HG02642 (cell line): ENCODE results near the gene CD151.

Experiments
- ATAC-seq: cut with Tn5 transposase; IDR thresholded peaks from one replicate; pipeline ENCODE4 v1.9.1; 2021; ENCODE audit warnings: mild to moderate bottlenecking; ENCODE audit not compliant: unreplicated experiment, poor library complexity

The CD151 gene

DNA sequence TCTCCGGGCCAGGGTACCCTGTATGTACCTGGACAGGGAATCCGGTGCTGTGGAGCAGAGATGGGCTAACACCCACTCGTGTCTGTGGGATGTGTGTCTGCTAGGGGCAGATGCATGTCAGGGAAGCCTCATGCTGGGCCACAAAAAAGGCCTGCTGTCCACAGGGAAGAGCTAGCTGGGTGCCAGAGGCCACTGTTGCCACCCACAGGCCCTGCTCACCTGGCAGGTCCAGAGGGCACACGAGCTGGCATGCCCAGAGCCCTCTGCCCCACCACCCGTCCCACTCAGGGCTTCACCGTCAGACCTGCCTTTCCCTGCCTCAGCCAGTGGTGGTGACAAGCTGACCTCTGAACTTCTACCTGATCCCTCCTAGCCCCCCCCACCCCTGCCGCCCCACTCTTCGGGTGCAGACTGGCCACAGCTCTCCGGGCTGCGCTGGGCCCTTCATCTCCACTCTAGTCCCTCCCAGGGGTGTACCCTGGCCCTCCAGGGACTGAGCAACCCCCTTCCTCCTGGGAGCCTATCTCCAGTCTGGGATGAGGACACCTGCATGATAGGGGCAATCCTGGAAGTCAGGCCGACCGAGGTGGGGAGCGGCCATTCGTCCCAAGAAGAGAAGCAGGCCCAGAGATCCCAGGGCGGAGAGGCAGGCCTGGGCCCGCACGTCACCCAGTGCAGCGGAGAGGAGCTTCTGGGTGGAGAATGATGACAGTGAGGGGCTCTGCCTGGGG lies 36.0 kb upstream of the CD151 start:
- ATAC-seq: no peak

DNA sequence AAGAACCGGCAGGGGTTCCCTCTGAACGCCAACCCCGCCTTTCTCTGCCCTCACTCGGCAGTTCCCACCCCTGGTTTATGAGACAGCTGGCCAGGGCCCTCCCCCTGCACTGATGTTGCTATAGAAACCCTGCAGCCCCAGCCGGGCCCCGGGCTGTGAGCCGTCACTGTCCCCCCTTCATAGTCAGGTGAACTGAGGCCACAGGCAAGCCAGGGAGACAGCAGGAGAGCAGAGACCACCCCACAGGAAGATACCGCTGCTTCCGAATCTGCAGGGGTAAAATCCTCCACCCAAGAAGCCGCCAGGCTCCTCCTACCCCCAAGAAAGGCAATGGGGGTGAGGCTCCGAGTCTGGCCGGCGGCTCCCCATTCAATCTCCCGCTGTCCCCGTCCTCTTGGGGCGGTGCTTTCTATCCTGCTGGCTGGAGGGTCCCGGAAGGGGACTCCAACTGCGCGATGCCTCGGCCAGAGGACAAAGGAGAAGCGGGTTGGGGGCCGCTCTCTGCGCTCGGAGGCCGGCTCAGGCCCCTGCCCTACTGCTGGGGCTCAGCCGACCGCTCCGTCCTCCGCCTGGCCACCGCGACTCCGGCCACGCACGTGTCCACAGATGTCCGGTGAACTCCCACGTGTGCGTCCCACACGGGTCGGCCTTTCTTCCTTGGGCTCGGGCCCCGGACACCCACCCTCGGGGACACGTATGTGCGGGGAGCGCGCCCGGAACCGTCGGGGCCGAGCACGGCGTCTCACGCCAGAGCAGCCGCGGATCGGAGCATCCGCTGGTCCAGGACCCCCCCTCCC lies 35.3 kb upstream of the CD151 start:
- ATAC-seq: peak; percentile 42

DNA sequence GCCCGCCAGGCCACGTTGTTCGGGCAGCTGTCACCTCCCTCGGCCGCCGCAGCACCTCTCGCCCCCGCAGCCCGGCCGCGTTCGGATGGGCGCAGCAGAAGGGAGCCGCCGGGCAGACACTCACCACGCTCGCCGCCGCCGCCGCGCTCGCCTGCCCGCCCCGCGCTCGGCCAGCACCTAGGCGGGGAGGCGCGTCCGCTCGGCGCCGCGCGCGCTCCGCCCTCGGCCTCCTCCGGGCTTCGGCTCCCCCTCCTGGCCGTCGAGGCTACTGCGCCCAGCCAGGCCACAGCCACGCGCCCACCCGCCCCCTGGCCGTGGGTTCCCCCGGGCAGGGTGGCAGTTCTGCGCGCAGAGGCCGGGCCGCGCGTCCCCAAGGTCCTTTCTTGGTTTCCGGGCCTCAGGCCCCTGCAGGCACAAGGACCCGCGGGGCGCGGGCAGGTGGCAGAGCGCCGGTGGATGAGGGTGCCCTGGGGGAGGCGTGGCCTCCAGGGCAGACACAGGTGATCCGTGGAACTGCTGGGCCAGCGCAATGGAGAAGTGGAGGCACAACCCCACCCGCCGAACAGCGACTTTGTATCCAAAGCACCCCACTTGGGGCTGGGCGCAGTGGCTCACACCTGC lies 34.5 kb upstream of the CD151 start, which contains the start of gene SLC25A22:
Gene SLC25A22 (minus strand): TSS at position 189 of the 621 bp plus-strand sequence. CDS start 3,275 bp downstream, outside the sequence.
- ATAC-seq: peak; percentile 70

DNA sequence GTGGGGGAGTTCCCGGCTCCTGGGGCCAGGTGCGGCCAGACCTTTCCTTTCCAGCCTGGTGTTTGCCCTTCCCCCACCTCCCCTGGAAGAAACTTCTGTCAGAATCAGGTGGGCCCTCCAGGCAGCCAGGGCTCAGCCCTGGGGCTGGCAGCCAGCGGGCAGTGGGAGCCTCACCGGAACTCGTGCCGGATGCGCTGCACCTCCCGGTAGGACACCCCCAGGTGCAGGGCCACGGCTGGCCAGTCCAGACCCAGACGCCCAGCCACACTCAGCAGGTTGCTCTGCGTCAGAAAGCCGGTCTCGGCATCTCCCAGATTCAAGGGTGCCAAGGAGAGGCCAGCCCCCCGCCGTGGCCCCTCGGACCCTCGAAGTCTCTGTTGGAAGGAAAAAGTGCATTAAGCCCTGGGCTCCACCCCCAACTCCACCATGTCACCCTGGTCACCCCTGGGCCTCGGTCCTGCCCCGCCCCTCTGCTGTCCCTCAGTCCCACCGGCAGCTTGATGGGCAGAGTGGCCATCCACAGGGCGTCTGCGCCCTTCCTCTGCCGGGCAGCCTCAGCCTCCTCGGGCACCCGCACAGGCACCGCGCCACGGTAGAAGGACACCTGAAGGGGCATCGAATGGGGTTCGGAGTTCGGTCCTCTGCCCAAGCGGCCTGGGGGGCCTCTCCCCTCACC lies 33.0 kb upstream of the CD151 start:
- ATAC-seq: no peak

DNA sequence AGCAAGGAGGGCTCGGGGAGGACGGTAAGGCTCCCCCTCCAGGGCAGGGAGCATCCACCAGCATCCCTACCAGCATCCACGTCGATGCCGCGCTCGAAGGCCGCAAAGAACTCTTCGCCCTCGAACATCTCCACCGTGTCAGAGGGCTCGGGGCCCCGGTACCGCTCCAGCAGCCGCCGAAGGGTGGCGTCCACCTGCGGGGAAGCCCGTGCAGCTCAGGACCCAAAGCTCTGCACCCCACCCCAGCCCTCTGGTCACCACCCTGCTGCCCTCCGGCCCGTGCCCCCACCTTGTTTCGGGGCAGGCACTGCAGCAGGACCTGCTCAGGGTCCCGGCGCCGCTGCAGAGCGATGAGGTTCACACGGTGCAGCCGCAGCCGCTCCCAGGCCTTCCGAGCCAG lies 32.3 kb upstream of the CD151 start:
- ATAC-seq: no peak

DNA sequence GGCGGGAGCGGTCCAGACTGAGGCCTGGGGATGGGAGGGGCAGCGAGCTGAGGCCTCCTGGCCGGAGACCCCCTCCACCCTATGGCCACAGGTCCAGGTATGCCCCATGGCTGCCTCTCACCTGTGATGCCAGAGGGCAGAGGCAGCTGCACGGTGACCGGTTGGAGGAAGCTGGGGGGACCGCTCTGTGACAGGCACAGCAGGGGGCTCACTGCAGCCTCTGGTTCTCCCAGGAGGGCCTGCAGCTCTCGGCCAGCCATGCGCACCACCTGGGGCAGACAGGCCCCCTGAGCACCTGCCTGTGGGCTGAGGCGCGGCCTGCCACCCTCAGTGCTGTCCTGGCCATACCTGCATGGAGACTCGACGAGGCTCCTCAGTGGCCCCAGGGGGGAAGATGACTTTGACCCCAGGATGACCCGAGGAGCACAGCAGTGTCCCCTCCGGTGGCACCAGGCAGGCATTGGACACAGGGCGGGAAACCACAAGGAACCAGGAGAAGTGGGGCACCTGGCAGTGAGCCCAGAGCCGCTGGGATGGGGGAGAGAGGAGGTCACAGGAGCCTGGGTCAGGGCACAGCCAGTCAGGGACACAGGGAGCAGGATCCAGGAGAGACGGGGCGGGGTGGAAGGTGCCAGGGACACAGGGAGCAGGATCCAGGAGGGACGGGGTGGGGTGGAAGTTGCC lies 31.5 kb upstream of the CD151 start:
- ATAC-seq: no peak

DNA sequence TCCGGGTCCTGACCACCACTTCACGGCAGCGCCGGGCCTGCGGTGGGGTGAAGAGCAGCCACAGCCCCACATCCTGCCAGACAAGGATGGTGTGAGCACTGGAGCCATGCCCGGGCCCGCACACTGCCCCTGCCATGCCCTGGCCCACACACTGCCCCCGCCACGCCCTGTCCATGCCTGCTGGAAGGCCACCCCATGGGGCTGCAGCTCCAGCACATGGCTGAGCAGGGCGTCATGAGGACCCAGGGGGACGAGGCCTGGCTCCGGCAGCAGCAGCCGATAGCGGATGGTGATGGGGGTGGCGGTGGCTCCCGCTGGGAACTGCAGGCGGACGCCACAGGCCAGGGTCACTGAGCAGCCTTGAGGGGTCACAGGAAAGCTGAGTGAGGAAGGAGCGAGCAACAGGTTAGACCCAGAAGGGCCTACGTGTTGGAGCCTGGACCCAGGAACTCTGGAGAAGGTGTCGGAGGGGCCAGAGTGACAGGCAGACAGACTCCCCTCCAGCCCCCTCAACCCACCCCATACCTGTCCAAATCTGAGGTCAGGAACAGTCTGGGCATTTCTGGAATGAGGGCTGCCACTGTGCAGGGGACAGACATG lies 30.6 kb upstream of the CD151 start:
- no peak for ATAC-seq

DNA sequence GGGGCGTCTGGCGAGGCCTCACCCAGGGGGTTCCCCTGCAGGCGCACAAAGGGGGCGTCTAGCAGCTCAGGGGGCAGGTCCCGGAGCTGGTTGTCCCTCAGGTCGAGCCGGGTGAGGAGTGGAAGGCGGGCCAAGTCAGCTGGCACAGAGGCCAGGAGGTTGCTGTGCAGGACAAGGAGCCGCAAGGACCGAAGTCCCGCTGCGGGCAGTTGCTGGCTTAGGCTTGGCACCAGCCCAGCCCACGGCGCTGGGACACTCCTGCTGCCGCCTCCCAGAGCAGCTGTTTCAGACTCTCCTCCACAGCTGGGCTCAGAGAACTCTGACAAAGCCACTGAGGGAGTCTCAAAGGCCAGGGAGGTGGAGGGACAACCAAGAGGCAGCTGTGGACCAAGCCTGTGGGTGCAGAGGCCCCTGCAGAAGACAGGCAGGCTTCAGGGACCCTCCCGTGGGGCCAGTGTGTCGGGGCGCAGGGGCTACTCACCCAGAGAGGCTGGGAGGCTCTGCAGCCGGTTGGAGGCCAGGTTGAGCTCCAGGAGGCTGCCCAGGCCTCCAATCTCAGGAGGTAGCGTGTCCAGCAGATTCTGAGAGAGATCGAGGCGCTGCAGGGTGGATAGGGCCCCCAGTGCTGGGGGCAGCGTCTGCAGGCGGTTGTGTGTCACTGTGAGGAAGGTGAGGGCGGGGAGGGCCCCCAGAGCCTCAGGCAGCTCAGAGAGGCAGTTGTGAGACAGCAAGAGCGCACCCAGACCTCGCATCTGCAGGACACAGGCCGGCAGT lies 29.9 kb upstream of the CD151 start:
- ATAC-seq: no peak

DNA sequence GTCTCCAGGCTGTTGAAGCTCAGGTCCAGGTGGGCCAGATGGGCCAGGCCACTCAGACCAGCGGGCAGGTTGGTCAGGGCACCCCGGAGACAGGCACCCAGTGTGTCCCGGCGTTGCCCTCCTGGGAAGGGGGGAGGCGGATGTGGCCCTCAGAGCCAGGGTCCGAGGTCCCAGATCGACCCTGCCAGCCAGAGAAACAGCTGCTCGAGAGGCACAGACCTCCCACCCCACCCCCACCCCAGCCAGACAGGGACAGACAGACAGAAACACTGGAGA lies 29.3 kb upstream of the CD151 start:
- no peak for ATAC-seq

DNA sequence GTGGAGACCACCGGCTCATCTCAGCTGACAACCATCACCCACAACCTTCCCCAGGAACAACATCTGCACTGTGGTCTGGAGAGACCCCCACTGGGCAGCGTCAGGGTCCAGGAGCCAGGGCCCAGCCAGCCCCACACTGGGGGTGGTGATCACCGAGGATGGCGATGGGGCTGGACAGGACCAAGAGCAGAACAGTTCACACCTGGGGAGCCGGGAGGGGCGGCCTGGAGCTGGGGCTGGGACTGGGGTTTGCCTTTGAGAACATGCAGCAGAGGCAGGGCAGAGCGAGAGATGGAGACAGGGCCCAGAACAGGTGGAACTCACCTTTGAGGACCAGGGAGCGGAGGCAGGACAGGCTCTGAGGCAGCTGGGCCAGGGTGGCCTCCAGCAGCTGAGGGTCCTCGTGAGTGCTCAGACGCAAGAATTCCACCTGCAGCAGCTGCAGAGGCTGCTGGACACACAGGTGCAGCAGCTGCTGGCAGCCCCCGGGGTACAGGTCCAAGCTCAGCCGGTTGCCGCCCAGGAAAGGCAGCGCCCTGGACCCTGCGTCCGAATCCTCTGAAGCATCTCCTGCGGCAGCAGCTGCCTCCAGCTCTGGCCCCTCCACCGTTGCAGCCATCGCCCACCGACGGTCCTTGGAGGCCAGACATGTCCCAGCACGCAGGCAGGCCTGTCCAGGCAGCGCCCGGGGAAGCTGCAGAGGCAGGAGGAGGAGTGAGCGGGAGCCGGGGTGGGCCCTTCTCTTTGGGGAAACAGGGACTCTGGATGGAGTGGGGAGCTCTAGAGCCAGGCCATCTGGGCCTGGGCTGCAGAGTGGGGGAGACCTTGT lies 28.8 kb upstream of the CD151 start:
- no peak for ATAC-seq

DNA sequence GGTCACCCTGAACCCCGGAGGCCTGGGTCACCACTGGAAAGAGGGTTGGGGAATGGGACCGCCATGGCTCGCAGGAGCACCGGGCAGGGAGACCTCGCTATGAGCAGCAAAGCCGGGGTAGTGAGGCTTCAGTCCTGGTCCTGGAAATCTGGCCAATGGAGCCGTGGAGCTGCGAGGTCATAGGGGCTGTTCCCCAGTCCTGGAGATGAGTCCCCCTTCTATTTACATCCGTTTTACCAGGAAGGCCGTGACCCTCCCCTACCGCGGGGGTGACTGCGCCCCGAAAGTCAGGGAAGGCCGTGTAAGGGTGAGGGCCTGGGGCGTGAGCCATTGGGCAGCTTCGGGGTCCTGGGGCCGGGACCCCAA lies 28.2 kb upstream of the CD151 start:
- ATAC-seq: no peak

DNA sequence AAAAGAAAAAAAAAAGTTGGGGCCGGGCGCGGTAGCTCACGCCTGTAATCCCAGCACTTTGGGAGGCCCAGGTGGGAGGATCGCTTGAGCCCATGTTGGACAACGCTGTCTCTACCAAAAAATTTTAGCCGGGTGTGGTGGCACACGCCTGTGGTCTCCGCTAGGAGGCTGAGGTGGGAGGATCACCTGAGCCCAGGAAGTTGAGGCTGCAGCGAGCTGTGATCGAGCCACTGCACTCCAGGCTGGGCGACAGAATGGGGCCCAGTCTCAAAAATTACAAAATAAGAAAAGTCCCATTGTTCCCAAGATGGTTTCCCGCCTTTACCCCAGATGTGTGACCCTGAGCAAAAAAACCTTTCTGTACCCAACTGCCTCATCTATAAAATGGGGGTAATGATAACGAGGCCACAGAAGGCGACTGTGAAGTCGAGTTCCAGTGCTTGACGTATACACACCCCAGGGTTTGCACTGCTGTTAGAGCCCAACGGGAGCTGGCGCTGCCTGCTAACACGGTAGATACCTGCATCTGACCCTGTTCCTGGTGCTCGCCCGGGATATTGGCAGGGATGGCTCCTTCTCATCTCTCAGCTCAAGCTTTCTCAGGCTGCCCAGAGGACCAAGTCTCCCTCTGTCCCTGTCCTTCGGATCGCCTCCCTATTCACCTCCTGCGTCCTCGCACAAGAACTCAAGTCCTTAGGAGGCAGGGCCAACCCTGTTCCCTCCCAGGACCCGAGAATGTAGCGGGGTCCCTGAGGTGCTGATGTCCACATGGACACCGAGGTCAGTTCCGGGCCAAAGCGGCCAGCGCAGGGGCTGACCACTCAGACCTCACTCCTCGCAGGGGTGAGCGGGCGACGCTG lies 24.1 kb upstream of the CD151 start:
- no peak for ATAC-seq

DNA sequence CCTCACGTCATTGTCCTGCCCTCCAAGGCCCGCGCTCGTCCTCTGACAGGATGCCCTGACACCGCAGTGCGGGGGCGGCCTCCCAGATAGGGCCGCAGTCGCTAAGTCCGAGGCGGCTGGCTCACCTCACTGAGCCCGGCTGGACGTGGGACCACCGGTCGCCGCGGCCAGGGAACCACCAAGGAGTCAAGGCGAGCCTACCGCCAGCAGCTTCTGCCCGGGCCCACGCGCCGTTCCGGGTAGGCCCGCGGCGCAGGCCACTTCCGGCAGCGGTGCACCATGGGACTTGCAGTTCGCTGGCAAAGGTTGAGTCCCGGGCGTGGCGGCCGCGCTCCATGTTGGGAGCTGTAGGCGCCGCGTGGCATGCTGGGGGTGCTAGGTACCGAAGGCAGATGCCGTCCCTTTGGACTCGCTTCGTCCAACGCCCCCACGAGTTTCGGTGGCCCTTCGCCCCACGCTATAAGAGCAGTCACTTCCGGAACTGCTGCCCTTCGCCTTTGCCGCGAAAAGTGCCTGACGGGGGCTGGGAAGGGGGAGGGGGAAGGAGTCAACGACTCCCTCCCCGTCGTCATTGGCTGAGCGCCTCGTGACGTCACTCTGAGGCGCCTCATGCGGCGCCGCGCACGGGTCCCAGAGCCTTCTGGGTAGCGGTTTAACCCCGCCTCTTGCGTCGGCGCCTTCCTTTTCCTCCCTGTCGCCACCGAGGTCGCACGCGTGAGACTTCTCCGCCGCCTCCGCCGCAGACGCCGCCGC lies 23.3 kb upstream of the CD151 start, which contains the start of gene RPLP2:
Gene RPLP2 (plus strand): TSS at position 681 of the 753 bp plus-strand sequence. CDS start 268 bp downstream, outside the sequence.
- ATAC-seq: peak; percentile 79

DNA sequence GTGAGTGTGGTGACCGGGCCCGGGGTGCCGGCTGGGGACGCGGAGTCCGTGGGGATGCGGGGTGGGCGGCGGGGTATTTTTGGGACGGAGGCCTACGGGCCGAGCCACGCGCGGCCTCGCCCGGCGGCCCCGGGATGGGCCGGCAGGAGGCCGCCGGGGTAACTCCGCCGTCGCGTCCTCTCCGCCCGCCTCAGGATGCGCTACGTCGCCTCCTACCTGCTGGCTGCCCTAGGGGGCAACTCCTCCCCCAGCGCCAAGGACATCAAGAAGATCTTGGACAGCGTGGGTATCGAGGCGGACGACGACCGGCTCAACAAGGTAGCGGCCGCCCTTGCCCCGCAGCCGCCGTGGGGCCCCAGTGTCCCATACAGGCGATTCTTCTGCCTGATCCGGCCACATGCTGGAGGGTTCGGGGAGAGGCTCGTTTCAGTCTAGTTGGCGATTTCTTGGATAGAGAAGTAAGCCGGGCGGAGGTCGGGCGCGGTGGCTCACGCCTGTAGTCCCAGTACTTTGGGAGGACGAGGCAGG lies 22.6 kb upstream of the CD151 start:
- peak; percentile 16 for ATAC-seq

DNA sequence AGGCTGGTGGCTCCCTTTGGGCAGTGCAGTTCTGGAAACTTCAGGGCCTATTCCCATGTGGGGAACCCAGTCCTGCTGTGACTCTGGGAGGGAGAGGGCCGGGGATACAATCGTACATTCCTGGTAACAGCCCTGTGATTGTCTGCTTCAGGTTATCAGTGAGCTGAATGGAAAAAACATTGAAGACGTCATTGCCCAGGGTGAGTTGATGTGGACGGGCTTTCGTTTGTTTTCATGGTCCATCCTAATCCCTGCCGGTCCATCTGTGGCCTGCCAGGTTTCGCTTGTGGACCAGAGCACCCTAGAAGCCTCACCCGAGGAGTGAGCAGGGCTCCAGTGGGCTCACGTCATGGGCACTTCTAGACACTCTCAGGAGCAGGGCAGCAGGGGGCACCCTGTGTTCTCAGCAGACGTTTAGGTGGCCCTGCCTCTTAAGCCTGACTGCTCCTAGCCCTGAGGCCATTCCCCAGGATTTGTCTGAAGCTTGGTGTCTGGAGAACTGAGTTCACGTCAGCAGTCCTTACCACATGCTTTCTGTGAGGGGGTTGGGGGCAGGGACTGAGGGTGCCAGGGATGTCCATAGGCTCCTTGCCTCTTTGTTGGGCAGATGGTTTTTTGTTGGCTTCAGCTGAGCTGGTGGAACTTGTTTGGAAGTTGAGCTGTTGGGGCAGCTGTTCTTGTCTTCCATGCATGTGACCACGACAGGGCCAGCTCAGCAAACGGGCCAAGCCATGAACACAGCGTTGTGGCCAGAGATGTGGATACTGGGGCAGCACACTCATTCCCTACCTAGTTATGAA lies 21.1 kb upstream of the CD151 start:
- no peak for ATAC-seq

DNA sequence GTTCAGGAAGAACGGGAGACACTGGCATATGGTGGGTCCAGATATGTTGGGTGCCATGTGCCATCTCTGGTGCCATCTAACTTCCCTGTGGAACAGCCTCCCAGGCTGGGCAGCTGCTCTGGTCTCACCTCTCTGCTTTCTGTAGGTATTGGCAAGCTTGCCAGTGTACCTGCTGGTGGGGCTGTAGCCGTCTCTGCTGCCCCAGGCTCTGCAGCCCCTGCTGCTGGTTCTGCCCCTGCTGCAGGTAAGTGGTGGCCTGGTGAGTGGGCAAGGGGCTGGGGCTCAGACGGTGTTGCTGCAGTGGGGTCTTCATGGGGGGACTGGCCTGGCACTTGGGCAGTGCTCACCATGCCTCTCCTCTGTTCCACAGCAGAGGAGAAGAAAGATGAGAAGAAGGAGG lies 20.4 kb upstream of the CD151 start:
- no peak for ATAC-seq
